Heart left ventricle (tissue), 16 donors: Measurements from ENCODE around the gene TAP2. TPM values are rescaled to one million over a fixed set of nuclear protein-coding genes. Genes with fewer than 3 reads are reported as not detected.

ENCODE experiments used
- ATAC-seq, 4 donors: fragments of 200-7000 bp; cut with Tn5 transposase; one replicate each; pipeline ENCODE4 v1.9.1; 2020 to 2022; ENCODE audit warnings: moderate library complexity in 4 of 4, mild to moderate bottlenecking in 3 of 4, moderate number of reproducible peaks in 1 of 4
- DNase-seq, 5 donors: peaks; one replicate each; pipeline ENCODE4 v3.0.0-alpha.2; 2020
- H3K27ac ChIP-seq, 12 donors: fragments of 200-600 bp; sonication (generic) in 4 of 12; one replicate each; pipeline versions ENCODE4 v1.5.0 to v1.8.0; 2016 to 2022; ENCODE audit warnings: mild to moderate bottlenecking in 2 of 12
- H3K27me3 ChIP-seq, 9 donors: fragments of 200-600 bp; sonication (generic) in 2 of 9; one replicate each; pipeline versions ENCODE4 v1.5.1 to v1.8.0; 2016 to 2022; ENCODE audit warnings: mild to moderate bottlenecking in 3 of 9
- H3K36me3 ChIP-seq, 9 donors: fragments of 200-600 bp; sonication (generic) in 2 of 9; one replicate each; pipeline versions ENCODE4 v1.5.0 to v1.8.0; 2018 to 2022; ENCODE audit warnings: mild to moderate bottlenecking in 2 of 9
- H3K4me1 ChIP-seq, 12 donors: fragments of 200-600 bp; sonication (generic) in 4 of 12; one replicate each; pipeline versions ENCODE4 v1.5.0 to v1.8.0; 2016 to 2022; ENCODE audit warnings: mild to moderate bottlenecking in 3 of 12
- H3K4me3 ChIP-seq, 12 donors: fragments of 200-600 bp; sonication (generic) in 4 of 12; one replicate each; pipeline versions ENCODE4 v1.5.0 to v1.8.0; 2017 to 2022; ENCODE audit warnings: mild to moderate bottlenecking in 9 of 12, moderate library complexity in 4 of 12
- H3K9me3 ChIP-seq, 12 donors: fragments of 200-600 bp; sonication (generic) in 4 of 12; one replicate each; pipeline versions ENCODE4 v1.5.0 to v1.8.0; 2016 to 2022; ENCODE audit warnings: mild to moderate bottlenecking in 1 of 12
- POLR2A ChIP-seq, 2 donors: fragments of 450-650 bp; IDR thresholded peaks; one replicate each; pipeline ENCODE4 v1.6.1; 2017; ENCODE audit warnings: antibody characterized with exemption in 2 of 2, mild to moderate bottlenecking in 2 of 2, moderate library complexity in 2 of 2
- WGBS, 4 donors: extraction: QIAGEN DNeasy Blood & Tissue Kit in 2 of 4; methylation state at CpG; one replicate each; pipeline versions ENCODE4 v1.1.5 to v1.1.7; 2013 to 2018; 5-methylcytosine and 5-hydroxymethylcytosine counted together
- intact Hi-C, 10 donors: fragments of 100-400 bp; cut with DNase I; formaldehyde crosslinking; loops; one replicate each; pipeline versions ENCODE4 v1.11.1 to v1.14.2; 2022
- polyA plus RNA-seq, 2 donors: library from polyadenylated mRNA; stranded (reverse); fragments of 200-250 nt; gene quantifications; one replicate each; pipeline ENCODE4 v1.2.3, GENCODE V29; 2013
- total RNA-seq, 9 donors: library from RNA; depleted of rRNA in 2 of 9; stranded (reverse); fragments of >200 nt in 2 of 9; fragmentation: NEBNext Ultra II Directional in 3 of 9; extraction: Animal tissue kit (Norgen Biotek cat#: 25700) in 3 of 9; gene quantifications; one replicate each; pipeline versions ENCODE4 v1.1.0 to v1.2.4, GENCODE V29; 2016 to 2023
- TF ChIP-seq, protein P1 (sequence below), 12 donors: fragments of 200-600 bp; sonication (generic) in 4 of 12; IDR thresholded peaks; one replicate each; pipeline versions ENCODE4 v1.5.0 to v1.8.0; 2018 to 2022; ENCODE audit warnings: antibody characterized with exemption in 12 of 12, mild to moderate bottlenecking in 5 of 12
- donor health status: ischemic (EF 13 %, LVEDD 7.1; RV severe dilation, severe dysfunction).
- donor health status: healthy with polysubstance abuse.
- donor health status: DM: no; HTN: yes; CAD: no.
- donor health status: DM: no; HTN: no; CAD: no.
- donor health status: ischemic (EF 25% LVEDD 6.9; RV normal size, moderate dysfunction).
- donor health status: ischemic (EF 25% LVEDD 5.7; RV mildly dilated, moderate dysfunction).
- donor health status: healthy.
- donor health status: DM: yes; HTN: yes; CAD: no.
- donor health status: ischemic (EF 35%, LVEDD 5.7; RV mildly dilated, moderate dysfunction).
- donor health status: nonischemic (EF 11% LVEDD 7.7; RV severe dilation, severe dysfunction).
- donor health status: DM: yes; HTN: yes; CAD: no.
- donor health status: PGD.
- donor health status: ischemic (EF 29% LVEDD 5.4; RV normal size, mild dysfunction).
- donor health status: nonischemic (EF 23%, LVEDD 6.1; RV moderate dilation, normal function).

Gene TAP2
- total and polyA plus RNA-seq, 11 donors: 5.4 to 107 (median 12.6) TPM

DNA sequence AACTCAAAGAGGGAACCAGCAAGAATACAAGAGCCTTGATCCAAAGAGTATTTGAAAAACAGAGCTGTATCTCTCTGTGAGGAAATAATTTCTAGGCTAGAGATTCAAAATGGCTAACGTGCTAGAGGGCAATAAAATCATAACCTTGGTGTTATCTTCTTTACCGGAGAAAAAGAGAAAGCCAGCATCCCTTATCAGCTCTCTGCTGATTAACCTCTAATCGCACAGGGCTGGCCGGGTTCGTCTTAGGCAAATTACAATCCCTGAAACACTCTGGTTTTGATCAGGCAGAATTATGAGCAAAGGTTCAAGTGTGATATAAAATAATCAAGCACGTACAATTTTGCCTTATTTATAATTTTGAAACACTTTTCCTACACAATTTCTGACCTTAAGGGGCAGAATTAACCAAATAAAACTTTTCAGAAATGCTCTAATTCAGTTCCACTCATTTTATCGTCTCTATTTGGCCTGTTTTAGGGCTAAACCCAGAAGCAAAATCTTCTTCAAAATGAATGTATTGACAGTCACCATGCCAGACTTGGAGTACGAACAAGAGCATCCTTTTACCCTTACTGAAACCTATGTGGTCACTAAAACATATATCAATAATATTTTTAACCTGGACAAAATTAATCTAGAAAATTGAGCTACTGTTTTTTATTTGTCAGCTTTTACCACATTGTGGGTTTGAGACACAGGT, 29.2 kb upstream of the TAP2 start:
- ATAC-seq (peak in 1 of 4 donors; percentile 22), DNase-seq (no peak)
- intact Hi-C loops: loop anchor here (1.0 to 10.0 kb wide), 9 partner anchors 29 to 455 kb away; partner anchors contain the start of gene TAP2 (in 4 of the 10)
- WGBS, 4 donors: 43 to 49% (median 45%) methylated on average over 8 of the region's 8 CpGs
- Histone ChIP-seq H3K27me3 (peaks cover 0 to 6% (median 0%) of the 10 kb centered on the region in 9 donors), H3K36me3 (no peaks in the 10 kb centered on the region), H3K4me1 (peaks cover 0 to 13% (median 0%) of the 10 kb centered on the region in 12 donors), H3K4me3 (no peak overlapping the region), H3K27ac (peak overlapping the region in 1 of 12 donors; percentile 5), H3K9me3 (peaks cover 0 to 7% (median 0%) of the 10 kb centered on the region in 12 donors)
- TF ChIP-seq, protein P1, sequence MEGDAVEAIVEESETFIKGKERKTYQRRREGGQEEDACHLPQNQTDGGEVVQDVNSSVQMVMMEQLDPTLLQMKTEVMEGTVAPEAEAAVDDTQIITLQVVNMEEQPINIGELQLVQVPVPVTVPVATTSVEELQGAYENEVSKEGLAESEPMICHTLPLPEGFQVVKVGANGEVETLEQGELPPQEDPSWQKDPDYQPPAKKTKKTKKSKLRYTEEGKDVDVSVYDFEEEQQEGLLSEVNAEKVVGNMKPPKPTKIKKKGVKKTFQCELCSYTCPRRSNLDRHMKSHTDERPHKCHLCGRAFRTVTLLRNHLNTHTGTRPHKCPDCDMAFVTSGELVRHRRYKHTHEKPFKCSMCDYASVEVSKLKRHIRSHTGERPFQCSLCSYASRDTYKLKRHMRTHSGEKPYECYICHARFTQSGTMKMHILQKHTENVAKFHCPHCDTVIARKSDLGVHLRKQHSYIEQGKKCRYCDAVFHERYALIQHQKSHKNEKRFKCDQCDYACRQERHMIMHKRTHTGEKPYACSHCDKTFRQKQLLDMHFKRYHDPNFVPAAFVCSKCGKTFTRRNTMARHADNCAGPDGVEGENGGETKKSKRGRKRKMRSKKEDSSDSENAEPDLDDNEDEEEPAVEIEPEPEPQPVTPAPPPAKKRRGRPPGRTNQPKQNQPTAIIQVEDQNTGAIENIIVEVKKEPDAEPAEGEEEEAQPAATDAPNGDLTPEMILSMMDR (IDR thresholded peaks at IDR 0.05): no peak
- TF ChIP-seq POLR2A (IDR thresholded peaks at IDR 0.05): no peak

- intact Hi-C loops: loop anchor here in 9 of 10 donors (1.0 to 10.0 kb wide), 7 partner anchors 29 to 455 kb away; partner anchors contain the start of gene TAP2 (in 1 of the 9)
- DNase-seq: no peak
- ATAC-seq: no peak
- Histone ChIP-seq H3K27ac (peak overlapping the region in 1 of 12 donors; percentile 5), H3K9me3 (peaks cover 0 to 4% (median 0%) of the 10 kb centered on the region in 12 donors), H3K27me3 (peaks cover 0 to 6% (median 0%) of the 10 kb centered on the region in 9 donors), H3K4me1 (peaks cover 0 to 13% (median 0%) of the 10 kb centered on the region in 12 donors), H3K4me3 (no peak overlapping the region), H3K36me3 (no peaks in the 10 kb centered on the region)
- no peak for TF ChIP-seq POLR2A (IDR thresholded peaks at IDR 0.05)
- TF ChIP-seq, protein P1 (IDR thresholded peaks at IDR 0.05): no peak
- 65 to 84% (median 69%) methylated on average over 3 of the region's 3 CpGs for WGBS, 4 donors
Observed at GRCh38 chr6:32867022-32867477, 28.5 kb upstream of the TAP2 start.

DNA sequence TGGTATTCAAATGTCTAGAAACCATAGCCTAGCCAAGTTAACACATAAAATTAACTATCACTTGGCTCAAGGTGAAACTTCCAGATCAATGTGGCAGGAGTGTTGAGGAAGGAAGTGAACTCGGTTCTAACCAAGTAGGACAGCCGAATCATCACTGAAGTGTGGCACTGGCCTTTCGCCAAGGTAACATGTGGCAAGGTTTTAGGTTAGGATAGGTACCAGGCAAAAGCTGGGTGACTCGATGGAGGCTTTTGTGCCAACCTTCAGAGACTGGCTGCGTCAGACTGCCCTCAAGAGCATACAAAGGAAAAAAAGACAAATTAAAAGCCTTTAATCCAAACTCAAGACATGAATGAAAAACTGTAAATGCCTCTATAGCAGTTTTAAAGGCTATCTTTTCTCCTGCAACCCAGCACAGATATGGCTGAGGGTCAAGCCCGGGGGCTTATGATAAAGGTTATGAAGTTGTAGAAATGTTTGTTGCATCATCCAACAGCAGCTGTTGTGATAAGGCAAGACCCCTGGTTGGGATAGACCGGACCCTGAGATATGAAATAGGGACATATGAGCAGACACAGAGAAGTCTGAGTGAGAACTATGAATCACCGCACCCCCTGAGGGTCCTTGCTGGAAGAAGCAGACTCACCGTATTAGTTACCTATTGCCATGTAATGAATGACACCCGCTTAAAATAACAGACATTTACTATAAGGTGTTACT, 27.3 kb upstream of the TAP2 start:
- ATAC-seq (no peak), DNase-seq (no peak)
- 69 to 71% (median 70%) methylated on average over 10 of the region's 10 CpGs for WGBS, 4 donors
- intact Hi-C loops: loop anchor here in 9 of 10 donors (2.0 to 10.0 kb wide), 6 partner anchors 34 to 454 kb away; no protein-coding TSS in a partner anchor
- Histone ChIP-seq H3K27me3 (peaks cover 0 to 4% (median 0%) of the 10 kb centered on the region in 9 donors), H3K27ac (peak overlapping the region in 1 of 12 donors; percentile 42), H3K4me1 (peaks cover 0 to 20% (median 0%) of the 10 kb centered on the region in 12 donors), H3K36me3 (peaks cover 0 to 4% (median 0%) of the 10 kb centered on the region in 9 donors), H3K4me3 (no peak overlapping the region), H3K9me3 (no peaks in the 10 kb centered on the region)
- no peak for TF ChIP-seq POLR2A (IDR thresholded peaks at IDR 0.05)
- TF ChIP-seq, protein P1 (IDR thresholded peaks at IDR 0.05): no peak

DNA sequence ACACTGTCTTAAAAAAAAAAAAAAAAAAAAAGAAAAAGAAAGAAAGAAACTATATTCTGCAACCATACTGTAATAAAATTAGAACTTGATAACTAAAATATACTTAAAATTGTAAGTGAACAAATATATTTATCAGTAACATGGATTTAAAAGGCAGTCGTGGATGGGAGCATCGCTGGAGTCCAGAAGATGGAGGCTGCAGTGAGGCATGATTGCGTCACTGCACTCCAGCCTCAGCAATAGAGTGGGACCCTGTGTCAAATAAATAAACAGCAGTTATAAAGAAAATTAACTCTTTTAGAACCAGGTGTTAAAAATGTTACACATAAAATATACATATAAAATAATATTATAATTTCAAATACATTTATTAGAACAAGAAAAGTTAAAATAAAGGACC, 24.2 kb upstream of the TAP2 start:
- DNase-seq: no peak
- peaks cover 0 to 27% (median 0%) of the 10 kb centered on the region in 12 donors for H3K4me1 ChIP-seq
- H3K27me3 ChIP-seq: no peaks in the 10 kb centered on the region
- H3K4me3 ChIP-seq: no peak overlapping the region
- no peak overlapping the region for H3K27ac ChIP-seq
- no peaks in the 10 kb centered on the region for H3K9me3 ChIP-seq
- no peak for ATAC-seq
- no peak for TF ChIP-seq POLR2A (IDR thresholded peaks at IDR 0.05)
- TF ChIP-seq, protein P1 (IDR thresholded peaks at IDR 0.05): no peak
- intact Hi-C loops: loop anchor here in 2 of 10 donors (10.0 kb wide), 1 partner anchor 448 kb away; no protein-coding TSS in a partner anchor
- H3K36me3 ChIP-seq: peaks cover 0 to 36% (median 28%) of the 10 kb centered on the region in 9 donors
- WGBS, 4 donors: 77 to 91% (median 80%) methylated on average over 3 of the region's 3 CpGs
